ACHN (cell line): ENCODE results near the gene SLC2A13.
"Not testable (repeated sequence)": the region's sequence is repeated elsewhere in the genome, so short reads cannot be mapped to it uniquely, and the experiment has no call there.

Source experiments
- DNase-seq: peaks from one replicate; pipeline ENCODE4 v3.0.0-alpha.2; 2015
- in situ Hi-C: cut with HindIII; loops from 2 replicates; pipeline ENCODE4 v1.10.0; 2017; ENCODE audit warnings: low sequenced_read_pairs, low pct_ligation_motif_present, low pct_unique_long_range_greater_than_20kb

Gene SLC2A13

GRCh38 chr12:39763071-39763889 is 342.6 kb downstream of the SLC2A13 start:
- in situ Hi-C loops = loop anchor here (25.0 kb wide), 1 partner anchor 224 kb away; no protein-coding TSS in a partner anchor
- DNase-seq = no peak

- no peak for DNase-seq
- in situ Hi-C loops = loop anchor here (25.0 kb wide), 1 partner anchor 232 kb away; no protein-coding TSS in a partner anchor
These were observed 350.4 kb downstream of the SLC2A13 start for GRCh38 chr12:39755478-39755877.

- in situ Hi-C loops = loop anchor here (25.0 kb wide), 1 partner anchor 235 kb away; no protein-coding TSS in a partner anchor
- DNase-seq = no peak
These were observed 353.3 kb downstream of the SLC2A13 start for GRCh38 chr12:39752482-39753137.

GRCh38 chr12:39746151-39746550 is 359.7 kb downstream of the SLC2A13 start:
- DNase-seq, in situ Hi-C loops: not testable (repeated sequence)

GRCh38 chr12:39743655-39744054 is 362.2 kb downstream of the SLC2A13 start:
- in situ Hi-C loops = no loop called here
- no peak for DNase-seq

- in situ Hi-C loops = no loop called here
- DNase-seq = no peak
These were observed 369.5 kb downstream of the SLC2A13 start for GRCh38 chr12:39736406-39736805.

- peak; percentile 78 for DNase-seq
- in situ Hi-C loops = no loop called here
These were observed 382.1 kb downstream of the SLC2A13 start for GRCh38 chr12:39723831-39724230.

GRCh38 chr12:39722504-39722903 is 383.4 kb downstream of the SLC2A13 start:
- in situ Hi-C loops = no loop called here
- DNase-seq = no peak

GRCh38 chr12:39713552-39713951 is 392.3 kb downstream of the SLC2A13 start:
- DNase-seq = no peak
- in situ Hi-C loops = no loop called here

- in situ Hi-C loops = no loop called here
- no peak for DNase-seq
These were observed 393.5 kb downstream of the SLC2A13 start for GRCh38 chr12:39712334-39712733.
